GM12874 (cell line): ENCODE data around the gene CRYBG1.

Experiments used
- TF ChIP-seq, protein P1 (sequence below): IDR thresholded peaks from 2 replicates; pipeline ENCODE4 v1.5.1; 2011; ENCODE audit warnings: low read depth, mild to moderate bottlenecking, control low read depth, low read length, moderate library complexity; ENCODE audit not compliant: insufficient read depth

CRYBG1 gene

DNA sequence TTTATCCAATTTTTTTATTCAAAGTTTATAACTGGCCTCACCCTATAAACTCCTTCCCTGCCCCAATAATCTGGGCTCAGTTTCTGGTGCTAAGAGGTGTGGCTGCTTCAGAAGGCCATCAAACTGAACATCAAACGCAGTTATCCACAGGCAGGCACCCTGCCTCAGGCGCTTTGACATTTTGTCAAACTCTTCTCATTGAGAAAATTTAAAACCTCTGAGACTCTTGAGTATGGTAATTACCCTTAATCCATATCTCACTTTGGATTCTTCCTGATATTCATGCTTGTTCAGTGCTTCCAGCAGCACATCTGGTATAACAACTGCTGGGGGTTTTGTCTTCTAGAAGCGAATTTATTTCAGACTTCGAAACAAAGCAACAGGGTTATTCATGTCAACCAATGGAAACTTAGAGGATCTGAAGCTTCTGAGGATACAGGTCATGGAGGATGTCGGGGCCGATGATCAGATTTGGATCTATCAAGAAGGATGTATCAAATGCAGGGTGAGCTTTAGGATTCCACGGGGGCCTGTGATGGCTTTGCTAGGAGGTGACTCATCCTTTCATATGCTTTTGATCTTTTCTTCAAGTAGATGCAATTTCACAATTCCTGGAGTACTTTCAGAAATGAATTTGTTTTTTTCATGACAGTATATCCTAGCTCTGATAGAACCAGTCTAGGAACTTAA lies 200.6 kb downstream of the CRYBG1 start:
- TF ChIP-seq, protein P1, sequence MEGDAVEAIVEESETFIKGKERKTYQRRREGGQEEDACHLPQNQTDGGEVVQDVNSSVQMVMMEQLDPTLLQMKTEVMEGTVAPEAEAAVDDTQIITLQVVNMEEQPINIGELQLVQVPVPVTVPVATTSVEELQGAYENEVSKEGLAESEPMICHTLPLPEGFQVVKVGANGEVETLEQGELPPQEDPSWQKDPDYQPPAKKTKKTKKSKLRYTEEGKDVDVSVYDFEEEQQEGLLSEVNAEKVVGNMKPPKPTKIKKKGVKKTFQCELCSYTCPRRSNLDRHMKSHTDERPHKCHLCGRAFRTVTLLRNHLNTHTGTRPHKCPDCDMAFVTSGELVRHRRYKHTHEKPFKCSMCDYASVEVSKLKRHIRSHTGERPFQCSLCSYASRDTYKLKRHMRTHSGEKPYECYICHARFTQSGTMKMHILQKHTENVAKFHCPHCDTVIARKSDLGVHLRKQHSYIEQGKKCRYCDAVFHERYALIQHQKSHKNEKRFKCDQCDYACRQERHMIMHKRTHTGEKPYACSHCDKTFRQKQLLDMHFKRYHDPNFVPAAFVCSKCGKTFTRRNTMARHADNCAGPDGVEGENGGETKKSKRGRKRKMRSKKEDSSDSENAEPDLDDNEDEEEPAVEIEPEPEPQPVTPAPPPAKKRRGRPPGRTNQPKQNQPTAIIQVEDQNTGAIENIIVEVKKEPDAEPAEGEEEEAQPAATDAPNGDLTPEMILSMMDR = no peak

DNA sequence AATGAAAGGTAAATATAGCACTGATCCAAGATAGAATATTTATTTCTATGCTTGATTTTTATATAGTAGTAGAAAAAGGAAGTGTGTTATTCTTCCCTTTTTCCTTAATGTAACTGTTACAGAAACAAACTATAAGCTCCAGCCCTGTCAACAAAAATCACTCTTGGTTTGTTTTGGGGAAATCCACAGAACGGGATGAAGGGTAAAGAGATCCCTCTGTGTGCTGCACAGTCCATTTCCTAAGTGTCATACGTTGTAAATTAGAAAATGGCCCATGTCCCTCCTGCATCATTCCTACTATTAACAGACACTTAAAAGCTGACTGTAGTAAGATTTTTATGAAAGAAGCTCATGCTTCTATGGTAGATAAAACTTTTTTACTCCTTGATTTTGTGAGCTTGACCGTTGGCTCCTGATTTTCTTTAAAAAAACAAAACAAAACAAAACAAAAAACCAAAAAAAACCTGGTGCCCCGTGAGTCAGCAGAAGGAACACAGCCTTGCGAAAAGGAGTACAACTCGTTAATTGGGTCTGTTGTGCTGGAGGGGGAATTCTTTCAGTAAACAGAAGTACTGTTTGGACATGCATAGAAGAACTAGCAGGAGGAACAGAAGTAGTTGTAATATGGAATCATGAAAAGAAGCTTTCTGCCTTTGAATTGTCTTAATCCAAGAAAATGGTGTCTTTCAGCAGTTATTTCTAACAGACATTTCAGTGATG lies 201.3 kb downstream of the CRYBG1 start:
- TF ChIP-seq, protein P1 = no peak

DNA sequence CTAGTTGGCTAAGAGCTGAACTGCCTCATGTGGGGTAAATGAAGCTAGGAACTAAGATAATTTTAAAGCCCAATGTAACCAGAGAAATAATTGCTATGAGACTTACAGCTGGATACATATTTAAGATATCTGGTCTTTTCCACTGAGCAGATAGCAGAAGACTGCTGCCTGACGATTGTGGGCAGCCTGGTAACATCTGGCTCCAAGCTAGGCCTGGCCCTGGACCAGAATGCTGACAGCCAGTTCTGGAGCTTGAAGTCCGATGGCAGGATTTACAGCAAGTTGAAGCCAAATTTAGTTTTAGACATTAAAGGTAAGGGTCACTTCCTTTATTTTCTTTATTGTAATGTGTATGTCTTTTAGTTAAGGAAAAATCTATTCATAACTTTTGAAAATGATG lies 203.1 kb downstream of the CRYBG1 start:
- TF ChIP-seq, protein P1 = no peak

DNA sequence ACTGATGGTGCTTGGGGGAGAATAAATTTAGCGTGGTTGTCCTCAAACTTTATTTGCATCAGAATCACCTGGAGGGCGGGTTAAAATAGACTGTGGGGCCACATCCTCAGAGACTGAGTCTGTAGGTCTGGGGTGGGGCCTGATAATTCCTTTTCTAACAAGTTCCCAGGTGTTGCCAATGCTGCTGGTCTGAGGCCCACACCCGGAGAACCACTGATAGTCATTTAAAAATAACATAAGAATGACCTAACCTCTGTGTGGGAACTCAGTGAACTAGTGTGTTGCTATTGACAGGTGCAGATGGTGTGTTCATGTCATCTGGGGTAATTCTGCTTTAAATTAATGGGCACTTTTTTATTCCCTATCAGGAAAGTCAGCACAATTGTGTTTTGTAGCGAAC lies 204.0 kb downstream of the CRYBG1 start:
- TF ChIP-seq, protein P1 = no peak

DNA sequence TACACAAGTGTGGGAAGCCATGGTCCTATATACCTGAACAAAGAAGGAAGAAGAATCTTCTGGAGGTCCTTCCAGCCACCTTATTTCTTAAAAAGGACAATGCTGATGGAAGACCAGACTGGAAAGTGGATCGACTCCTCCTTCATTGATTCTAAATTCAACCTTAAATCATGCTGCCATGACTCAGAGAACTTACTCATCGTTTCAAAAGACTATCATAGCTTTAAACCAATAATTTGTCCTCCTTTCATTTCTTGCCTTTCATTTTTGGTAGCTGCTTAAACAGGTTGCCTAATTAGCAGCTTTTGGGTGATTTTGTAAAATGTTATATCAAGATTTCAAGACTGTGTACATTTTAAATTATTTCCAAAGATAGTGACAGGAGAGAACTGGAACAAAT lies 208.0 kb downstream of the CRYBG1 start:
- TF ChIP-seq, protein P1 = no peak

DNA sequence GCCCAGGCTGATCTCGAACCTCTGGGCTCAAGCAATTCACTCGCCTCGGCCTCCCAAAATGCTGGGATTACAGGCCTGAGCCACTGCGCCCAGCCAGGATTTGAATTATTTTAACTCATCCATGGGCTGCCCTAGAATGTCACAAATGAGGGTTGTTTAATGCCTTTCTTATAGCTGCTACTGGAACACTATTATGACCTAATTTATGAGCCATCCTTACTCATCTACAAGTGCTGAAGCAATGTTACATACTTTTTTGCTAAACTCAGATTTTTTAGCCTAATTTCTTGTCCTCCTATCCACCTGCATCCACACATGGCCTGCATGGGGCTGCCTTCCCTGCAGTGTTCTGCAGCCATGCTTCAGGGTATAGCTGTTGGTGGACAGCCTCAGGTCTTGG lies 208.9 kb downstream of the CRYBG1 start:
- TF ChIP-seq, protein P1 = no peak

DNA sequence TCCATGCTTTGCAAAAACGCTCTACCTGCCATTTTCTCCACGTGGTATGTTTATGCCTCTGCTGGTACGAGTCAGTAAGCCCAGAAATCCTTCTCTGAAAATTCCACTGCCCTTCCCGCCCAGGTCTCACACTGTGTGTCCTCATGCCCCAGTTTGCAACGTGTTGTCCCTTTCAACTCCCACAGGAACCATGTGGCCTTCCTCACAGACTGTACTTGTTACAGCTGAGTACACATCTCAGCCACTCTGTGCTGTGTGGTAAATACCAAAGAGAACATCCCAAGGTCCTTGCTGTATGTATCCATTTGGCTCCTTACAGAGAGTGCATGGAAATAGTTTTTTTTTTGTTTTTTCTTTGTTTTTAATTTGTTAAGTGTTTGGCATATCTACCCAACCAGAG lies 211.9 kb downstream of the CRYBG1 start:
- TF ChIP-seq, protein P1 = no peak
